ENCODE data around the gene SYNPO.

SYNPO gene

GRCh38 chr5:150605546-150605945 is 34.9 kb upstream of the SYNPO start:
- TF ChIP-seq, protein P1, sequence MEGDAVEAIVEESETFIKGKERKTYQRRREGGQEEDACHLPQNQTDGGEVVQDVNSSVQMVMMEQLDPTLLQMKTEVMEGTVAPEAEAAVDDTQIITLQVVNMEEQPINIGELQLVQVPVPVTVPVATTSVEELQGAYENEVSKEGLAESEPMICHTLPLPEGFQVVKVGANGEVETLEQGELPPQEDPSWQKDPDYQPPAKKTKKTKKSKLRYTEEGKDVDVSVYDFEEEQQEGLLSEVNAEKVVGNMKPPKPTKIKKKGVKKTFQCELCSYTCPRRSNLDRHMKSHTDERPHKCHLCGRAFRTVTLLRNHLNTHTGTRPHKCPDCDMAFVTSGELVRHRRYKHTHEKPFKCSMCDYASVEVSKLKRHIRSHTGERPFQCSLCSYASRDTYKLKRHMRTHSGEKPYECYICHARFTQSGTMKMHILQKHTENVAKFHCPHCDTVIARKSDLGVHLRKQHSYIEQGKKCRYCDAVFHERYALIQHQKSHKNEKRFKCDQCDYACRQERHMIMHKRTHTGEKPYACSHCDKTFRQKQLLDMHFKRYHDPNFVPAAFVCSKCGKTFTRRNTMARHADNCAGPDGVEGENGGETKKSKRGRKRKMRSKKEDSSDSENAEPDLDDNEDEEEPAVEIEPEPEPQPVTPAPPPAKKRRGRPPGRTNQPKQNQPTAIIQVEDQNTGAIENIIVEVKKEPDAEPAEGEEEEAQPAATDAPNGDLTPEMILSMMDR (IDR thresholded peaks at IDR 0.05; ENCODE audit: low read depth, low read length), result no peak
- in situ Hi-C loops (cut with HindIII; ENCODE audit: low sequenced_read_pairs), result no loop called here
- peak; percentile 54 for DNase-seq (ENCODE audit: low read depth, low spot score)
- no peak overlapping the region for H3K4me3 ChIP-seq (ENCODE audit: low read depth, low read length)

- DNase-seq (ENCODE audit: low read depth, low spot score), result no peak
- in situ Hi-C loops (cut with HindIII; ENCODE audit: low sequenced_read_pairs), result no loop called here
- H3K4me3 ChIP-seq (ENCODE audit: low read depth, low read length), result no peak overlapping the region
- TF ChIP-seq, protein P1 (IDR thresholded peaks at IDR 0.05; ENCODE audit: low read depth, low read length), result no peak
These were observed 34.0 kb upstream of the SYNPO start for GRCh38 chr5:150606476-150606875.

GRCh38 chr5:150607105-150607504 is 33.4 kb upstream of the SYNPO start:
- TF ChIP-seq, protein P1 (IDR thresholded peaks at IDR 0.05; ENCODE audit: low read depth, low read length), result no peak
- H3K4me3 ChIP-seq (ENCODE audit: low read depth, low read length), result no peak overlapping the region
- no peak for DNase-seq (ENCODE audit: low read depth, low spot score)
- in situ Hi-C loops (cut with HindIII; ENCODE audit: low sequenced_read_pairs), result no loop called here

- TF ChIP-seq, protein P1 (IDR thresholded peaks at IDR 0.05; ENCODE audit: low read depth, low read length), result no peak
- in situ Hi-C loops (cut with HindIII; ENCODE audit: low sequenced_read_pairs), result no loop called here
- no peak for DNase-seq (ENCODE audit: low read depth, low spot score)
- no peak overlapping the region for H3K4me3 ChIP-seq (ENCODE audit: low read depth, low read length)
These were observed 32.5 kb upstream of the SYNPO start for GRCh38 chr5:150607991-150608390.

- TF ChIP-seq, protein P1 (IDR thresholded peaks at IDR 0.05; ENCODE audit: low read depth, low read length), result no peak
- no peak overlapping the region for H3K4me3 ChIP-seq (ENCODE audit: low read depth, low read length)
- no peak for DNase-seq (ENCODE audit: low read depth, low spot score)
- in situ Hi-C loops (cut with HindIII; ENCODE audit: low sequenced_read_pairs), result no loop called here
These were observed 31.5 kb upstream of the SYNPO start for GRCh38 chr5:150608991-150609390.

GRCh38 chr5:150609843-150610584 is 30.4 kb upstream of the SYNPO start:
- in situ Hi-C loops (cut with HindIII; ENCODE audit: low sequenced_read_pairs), result no loop called here
- TF ChIP-seq, protein P1 (IDR thresholded peaks at IDR 0.05; ENCODE audit: low read depth, low read length), result no peak
- no peak for DNase-seq (ENCODE audit: low read depth, low spot score)
- no peak overlapping the region for H3K4me3 ChIP-seq (ENCODE audit: low read depth, low read length)

Measured in astrocyte of the spinal cord (primary cell).